Astrocyte of the cerebellum (primary cell): ENCODE results near the gene NSDHL.

ENCODE experiments used
- DNase-seq: peaks from one replicate; pipeline ENCODE4 v3.0.0-alpha.2; 2011; ENCODE audit warnings: low read depth
- H3K4me3 ChIP-seq: 2 replicates; pipeline ENCODE4 v1.5.1; 2011; ENCODE audit warnings: mild to moderate bottlenecking, low read depth, low read length, moderate library complexity
- in situ Hi-C: cut with HindIII; loops from 2 replicates; pipeline ENCODE4 v1.10.0; 2017; ENCODE audit warnings: low sequenced_read_pairs
- TF ChIP-seq, protein P1 (sequence below): IDR thresholded peaks from 2 replicates; pipeline ENCODE4 v1.5.1; 2012; ENCODE audit warnings: low read length, low read depth, moderate library complexity, mild to moderate bottlenecking; ENCODE audit errors: missing control alignments

NSDHL gene

DNA sequence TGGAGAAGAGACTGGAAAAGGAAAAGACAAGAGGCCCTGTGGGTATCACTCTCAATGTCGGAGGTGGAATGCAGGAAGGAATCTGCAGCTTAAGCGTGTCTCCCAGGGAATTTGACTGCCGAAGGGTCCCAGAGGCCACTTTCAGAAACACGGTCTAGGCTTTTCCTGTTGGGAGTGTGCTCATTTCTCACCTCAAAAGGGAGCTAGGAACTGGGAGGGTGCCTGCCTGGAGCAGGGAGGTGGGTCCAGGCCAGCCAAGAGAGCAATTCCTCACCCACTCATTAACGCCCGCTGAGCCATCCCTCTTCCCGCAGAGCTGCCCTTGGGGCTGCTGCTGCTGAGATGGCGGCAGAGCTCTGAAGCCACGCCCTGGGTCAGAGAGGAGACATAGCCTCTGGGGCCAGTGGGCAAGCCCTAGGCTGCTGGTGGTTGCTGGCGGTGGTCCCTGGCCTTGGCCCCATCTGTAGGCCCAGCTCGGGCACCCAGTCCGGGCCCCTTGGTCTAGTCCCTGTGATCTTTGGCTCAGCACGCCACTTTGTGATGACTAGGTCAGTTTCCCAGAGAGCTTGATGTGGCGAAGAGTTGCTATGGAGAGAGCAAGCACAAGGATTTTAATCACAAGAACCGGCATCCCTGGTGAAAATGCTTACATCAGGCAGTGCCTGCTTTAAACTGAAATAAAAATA lies 71.1 kb downstream of the NSDHL start:
- in situ Hi-C loops, result no loop called here
- H3K4me3 ChIP-seq, result no peak overlapping the region
- TF ChIP-seq, protein P1, sequence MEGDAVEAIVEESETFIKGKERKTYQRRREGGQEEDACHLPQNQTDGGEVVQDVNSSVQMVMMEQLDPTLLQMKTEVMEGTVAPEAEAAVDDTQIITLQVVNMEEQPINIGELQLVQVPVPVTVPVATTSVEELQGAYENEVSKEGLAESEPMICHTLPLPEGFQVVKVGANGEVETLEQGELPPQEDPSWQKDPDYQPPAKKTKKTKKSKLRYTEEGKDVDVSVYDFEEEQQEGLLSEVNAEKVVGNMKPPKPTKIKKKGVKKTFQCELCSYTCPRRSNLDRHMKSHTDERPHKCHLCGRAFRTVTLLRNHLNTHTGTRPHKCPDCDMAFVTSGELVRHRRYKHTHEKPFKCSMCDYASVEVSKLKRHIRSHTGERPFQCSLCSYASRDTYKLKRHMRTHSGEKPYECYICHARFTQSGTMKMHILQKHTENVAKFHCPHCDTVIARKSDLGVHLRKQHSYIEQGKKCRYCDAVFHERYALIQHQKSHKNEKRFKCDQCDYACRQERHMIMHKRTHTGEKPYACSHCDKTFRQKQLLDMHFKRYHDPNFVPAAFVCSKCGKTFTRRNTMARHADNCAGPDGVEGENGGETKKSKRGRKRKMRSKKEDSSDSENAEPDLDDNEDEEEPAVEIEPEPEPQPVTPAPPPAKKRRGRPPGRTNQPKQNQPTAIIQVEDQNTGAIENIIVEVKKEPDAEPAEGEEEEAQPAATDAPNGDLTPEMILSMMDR, result no peak
- DNase-seq, result no peak

DNA sequence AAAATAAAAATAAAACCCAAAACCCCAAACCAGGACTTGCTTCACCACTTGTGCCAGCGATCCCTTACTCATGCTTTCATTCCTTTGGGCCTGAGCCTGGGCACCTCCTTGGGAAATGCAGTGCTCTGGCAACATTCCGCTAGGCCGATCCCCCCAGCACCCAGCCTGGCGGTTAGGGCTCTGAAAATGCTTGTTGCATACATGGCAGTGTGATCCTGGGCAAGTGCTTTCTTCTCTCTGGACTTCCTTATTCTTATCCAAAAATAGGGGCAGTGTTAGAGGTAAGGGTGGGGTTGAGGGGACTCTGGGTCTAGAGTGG lies 71.6 kb downstream of the NSDHL start:
- DNase-seq, result no peak
- in situ Hi-C loops, result no loop called here
- H3K4me3 ChIP-seq, result no peak overlapping the region
- TF ChIP-seq, protein P1, result no peak

DNA sequence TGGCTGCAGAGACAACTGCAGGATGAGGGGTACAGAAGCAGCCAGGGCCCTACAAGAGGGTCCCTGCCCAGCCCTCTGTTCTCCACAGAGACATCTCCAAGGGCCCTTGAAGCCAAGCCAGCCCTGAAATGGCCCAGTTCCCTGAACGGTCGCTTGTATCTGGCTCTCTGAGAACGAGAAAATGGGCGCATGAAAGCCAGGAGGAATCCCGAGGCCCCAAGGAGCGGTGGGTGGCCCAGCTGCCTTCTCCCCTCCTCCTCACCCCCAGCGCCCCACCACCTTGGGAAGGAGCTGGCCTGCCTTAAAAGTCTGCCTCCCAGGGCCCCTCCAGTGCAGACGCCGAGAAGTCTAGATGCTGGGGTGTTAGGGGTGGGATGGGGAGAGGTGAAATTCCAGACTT lies 72.7 kb downstream of the NSDHL start:
- TF ChIP-seq, protein P1, result no peak
- H3K4me3 ChIP-seq, result no peak overlapping the region
- DNase-seq, result no peak
- in situ Hi-C loops, result no loop called here

DNA sequence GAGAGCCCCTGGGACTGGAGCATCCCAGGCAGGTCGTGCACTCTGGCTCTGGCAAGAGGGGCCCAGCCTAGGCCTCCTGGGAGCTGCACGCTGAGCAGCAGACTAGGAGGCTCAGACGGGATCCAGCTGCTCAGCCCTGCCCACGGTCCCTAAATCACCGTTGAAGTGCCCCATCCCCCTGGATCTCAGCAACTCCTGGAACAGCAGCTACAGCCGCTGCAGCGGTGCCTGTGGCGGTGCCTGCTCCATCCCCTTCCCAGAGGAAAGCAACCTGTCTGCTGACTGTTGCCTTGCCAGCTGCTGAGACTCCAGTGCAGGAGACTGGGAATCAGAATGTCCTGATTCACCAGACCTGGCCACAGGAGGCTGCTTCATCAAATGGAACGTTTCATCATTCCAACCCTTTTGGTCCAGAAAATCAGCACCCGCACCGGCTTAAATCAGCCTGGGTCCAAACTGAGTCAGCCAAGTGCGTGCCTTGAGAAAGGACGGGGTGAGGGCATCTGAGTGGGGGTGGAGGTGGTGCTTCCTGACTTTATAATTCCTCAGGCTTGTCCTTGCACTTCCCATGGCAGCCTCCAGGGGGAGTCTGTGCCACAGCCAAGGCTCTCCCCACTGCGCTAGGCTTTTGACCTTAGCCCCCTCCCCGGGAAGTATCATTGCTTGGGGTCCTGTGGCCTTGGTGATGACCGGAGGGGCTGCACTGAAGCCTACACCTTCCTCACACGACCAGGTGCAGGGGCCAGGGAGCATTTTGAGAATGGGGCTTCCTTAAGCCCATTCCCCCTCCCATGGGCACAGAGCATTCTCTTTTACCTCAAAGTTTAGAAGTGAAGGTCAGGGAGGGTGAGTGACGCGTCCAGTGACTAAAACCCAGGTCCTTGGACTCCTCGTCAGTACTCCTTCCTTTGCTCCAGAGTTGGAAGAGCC lies 73.6 kb downstream of the NSDHL start:
- no peak for DNase-seq
- in situ Hi-C loops, result no loop called here
- H3K4me3 ChIP-seq, result no peak overlapping the region
- TF ChIP-seq, protein P1, result peak; percentile 76

DNA sequence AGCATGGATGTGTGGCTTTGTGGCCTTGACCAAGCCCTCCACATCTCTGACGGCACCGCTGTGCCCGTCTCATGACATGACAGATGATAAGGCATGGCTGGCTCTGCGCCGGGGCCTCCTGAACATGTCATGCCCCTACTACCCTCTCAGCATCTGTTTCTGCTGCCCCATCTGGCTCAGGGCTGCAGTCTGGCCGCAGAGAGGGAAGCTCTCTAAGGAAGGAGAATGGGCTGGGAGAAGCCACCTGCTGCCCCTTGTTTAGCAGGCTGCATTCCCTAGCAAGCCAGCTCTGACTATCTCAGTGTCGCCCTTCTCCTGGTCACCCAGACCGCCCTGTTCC lies 74.2 kb downstream of the NSDHL start:
- DNase-seq, result no peak
- TF ChIP-seq, protein P1, result no peak
- H3K4me3 ChIP-seq, result no peak overlapping the region
- in situ Hi-C loops, result no loop called here

DNA sequence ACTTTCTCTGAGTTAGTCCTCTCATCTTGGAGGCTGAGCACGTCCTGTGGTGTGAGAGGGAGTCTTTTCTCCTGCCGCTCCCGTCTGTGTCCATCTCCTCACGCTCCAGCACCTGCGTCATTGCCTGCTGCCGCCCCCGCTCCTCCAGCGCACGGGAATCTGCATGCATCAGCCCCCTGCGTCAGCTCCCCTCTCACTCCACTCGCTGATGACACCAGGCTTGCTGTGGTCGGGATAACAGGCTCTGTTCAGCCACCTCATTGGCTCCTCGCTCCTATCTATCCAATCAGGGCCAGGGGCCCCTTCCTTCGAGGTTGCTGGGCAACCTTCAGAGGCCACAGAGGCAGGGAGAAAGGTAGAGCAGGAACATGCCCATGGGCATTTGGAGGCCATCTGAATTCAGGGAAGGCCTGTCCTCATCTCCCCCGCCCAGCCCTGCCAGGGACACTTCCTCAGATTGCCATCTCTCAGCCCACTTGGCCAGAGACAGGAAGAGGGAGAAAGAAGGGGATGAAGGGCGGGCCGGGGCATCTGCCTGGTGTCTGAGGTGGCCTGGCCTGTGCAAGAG lies 76.3 kb downstream of the NSDHL start:
- in situ Hi-C loops, result no loop called here
- no peak overlapping the region for H3K4me3 ChIP-seq
- peak; percentile 27 for DNase-seq
- TF ChIP-seq, protein P1, result no peak
